Pancreas (tissue), 10 donors: ENCODE results near the gene UBC. TPM values are rescaled to one million over a fixed set of nuclear protein-coding genes. Genes with fewer than 3 reads are reported as not detected.

Experiments
- ATAC-seq, 4 donors: fragments of 200-7000 bp; cut with Tn5 transposase; one replicate each; pipeline versions ENCODE4 v1.8.0 to v1.9.1; 2020; ENCODE audit warnings: mild to moderate bottlenecking in 4 of 4, moderate library complexity in 4 of 4
- DNase-seq, 6 donors: peaks; one replicate each; pipeline ENCODE4 v3.0.0-alpha.2; 2020
- FAIRE-seq: peaks from 2 replicates; lab custom pipeline; 2012; peaks lifted over from hg19 to GRCh38; lab: Jason Lieb, UNC
- H3K27ac ChIP-seq, 4 donors: fragments of 200-600 bp; sonication (generic); 1 replicate in 3 of 4; 2 replicates in 1 of 4; pipeline versions ENCODE4 v1.5.0 to v1.8.0; 2020
- H3K27me3 ChIP-seq, 4 donors: fragments of 200-600 bp; one replicate each; pipeline ENCODE4 v1.8.0; 2021
- H3K36me3 ChIP-seq, 3 donors: fragments of 200-600 bp; sonication (generic) in 1 of 3; one replicate each; pipeline versions ENCODE4 v1.5.0 to v1.8.0; 2020 to 2021
- H3K4me1 ChIP-seq, 3 donors: fragments of 200-600 bp; one replicate each; pipeline ENCODE4 v1.8.0; 2021
- H3K4me3 ChIP-seq, 4 donors: fragments of 200-600 bp; sonication (generic) in 2 of 4; one replicate each; pipeline versions ENCODE4 v1.5.0 to v1.8.0; 2020 to 2021
- H3K9me3 ChIP-seq, 4 donors: fragments of 200-600 bp; one replicate each; pipeline ENCODE4 v1.8.0; 2021
- WGBS, 2 donors: extraction: QIAGEN DNeasy Blood & Tissue Kit; methylation state at CpG; one replicate each; pipeline ENCODE4 v1.1.7; 2013; 5-methylcytosine and 5-hydroxymethylcytosine counted together
- intact Hi-C, 3 donors: fragments of 100-400 bp; cut with DNase I; formaldehyde crosslinking; loops; one replicate each; pipeline versions ENCODE4 v1.11.1 to v1.14.2; 2022
- polyA plus RNA-seq, 2 donors: library from polyadenylated mRNA; stranded (reverse); fragments of 200-250 nt; gene quantifications; one replicate each; pipeline ENCODE4 v1.2.3, GENCODE V29; 2013
- total RNA-seq, 6 donors: library from RNA; stranded (reverse); fragmentation: NEBNext Ultra II Directional in 4 of 6; extraction: Animal tissue kit (Norgen Biotek cat#: 25700) in 4 of 6; gene quantifications; one replicate each; pipeline versions ENCODE4 v1.2.1 to v1.2.4, GENCODE V29; 2021 to 2023
- TF ChIP-seq, protein P1 (sequence below), 4 donors: fragments of 200-600 bp; sonication (generic) in 3 of 4; IDR thresholded peaks; one replicate each; pipeline versions ENCODE4 v1.5.0 to v1.8.0; 2021; ENCODE audit warnings: antibody characterized with exemption in 4 of 4
- donor health status: healthy with polysubstance abuse.
- donor health status: DM: no; HTN: no; CAD: no; lungs with moderate emphysema.
- donor health status: DM: no; HTN: no; CAD: no.
- donor health status: control.
- donor health status: control.
- donor health status: Bipolar disorder and iron deficiency.
- donor health status: DM: yes; HTN: yes; CAD: no.
- donor health status: DM: no; HTN: no; CAD: no.
- donor health status: DM: no; HTN: no; CAD: no.
- donor health status: DM: yes; HTN: yes; CAD: no.

UBC gene
- total and polyA plus RNA-seq, 8 donors: 353 to 605 (median 433) TPM

DNA sequence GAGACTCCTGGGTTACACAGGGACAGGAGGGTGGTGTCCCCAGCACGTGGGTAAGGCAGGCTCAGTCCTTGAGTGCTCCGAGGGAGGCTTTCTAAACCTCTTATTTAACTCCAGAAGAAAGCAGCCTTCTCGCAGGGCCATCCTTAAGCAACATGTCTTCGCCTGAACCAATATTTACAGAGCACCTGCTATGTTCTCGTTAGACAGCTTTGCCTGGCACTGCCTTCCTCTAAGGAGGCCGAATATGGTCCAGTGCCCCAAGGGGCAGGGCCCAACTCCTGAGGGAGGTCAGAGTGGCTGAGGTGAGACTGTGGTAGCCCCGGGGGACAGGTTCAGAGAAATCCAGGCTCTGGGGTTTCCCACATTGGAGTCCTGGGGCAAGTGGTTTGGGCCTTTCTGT is 48.7 kb downstream of the UBC start:
- DNase-seq: no peak
- no peak overlapping the region for H3K27ac ChIP-seq
- H3K4me3 ChIP-seq: no peak overlapping the region
- TF ChIP-seq, protein P1, sequence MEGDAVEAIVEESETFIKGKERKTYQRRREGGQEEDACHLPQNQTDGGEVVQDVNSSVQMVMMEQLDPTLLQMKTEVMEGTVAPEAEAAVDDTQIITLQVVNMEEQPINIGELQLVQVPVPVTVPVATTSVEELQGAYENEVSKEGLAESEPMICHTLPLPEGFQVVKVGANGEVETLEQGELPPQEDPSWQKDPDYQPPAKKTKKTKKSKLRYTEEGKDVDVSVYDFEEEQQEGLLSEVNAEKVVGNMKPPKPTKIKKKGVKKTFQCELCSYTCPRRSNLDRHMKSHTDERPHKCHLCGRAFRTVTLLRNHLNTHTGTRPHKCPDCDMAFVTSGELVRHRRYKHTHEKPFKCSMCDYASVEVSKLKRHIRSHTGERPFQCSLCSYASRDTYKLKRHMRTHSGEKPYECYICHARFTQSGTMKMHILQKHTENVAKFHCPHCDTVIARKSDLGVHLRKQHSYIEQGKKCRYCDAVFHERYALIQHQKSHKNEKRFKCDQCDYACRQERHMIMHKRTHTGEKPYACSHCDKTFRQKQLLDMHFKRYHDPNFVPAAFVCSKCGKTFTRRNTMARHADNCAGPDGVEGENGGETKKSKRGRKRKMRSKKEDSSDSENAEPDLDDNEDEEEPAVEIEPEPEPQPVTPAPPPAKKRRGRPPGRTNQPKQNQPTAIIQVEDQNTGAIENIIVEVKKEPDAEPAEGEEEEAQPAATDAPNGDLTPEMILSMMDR (IDR thresholded peaks at IDR 0.05): no peak
- WGBS, 2 donors: 71 to 83% methylated on average over 7 of the region's 7 CpGs
- no peak for FAIRE-seq
- no peaks in the 10 kb centered on the region for H3K27me3 ChIP-seq
- no peaks in the 10 kb centered on the region for H3K4me1 ChIP-seq
- no peak for ATAC-seq
- no peaks in the 10 kb centered on the region for H3K9me3 ChIP-seq
- no peaks in the 10 kb centered on the region for H3K36me3 ChIP-seq
- intact Hi-C loops: no loop called here

GRCh38 chr12:124864326-124864752 is 50.1 kb downstream of the UBC start:
- TF ChIP-seq, protein P1 (IDR thresholded peaks at IDR 0.05): no peak
- intact Hi-C loops: no loop called here
- FAIRE-seq (no peak), DNase-seq (peak in 2 of 6 donors; percentile 28 to 31), ATAC-seq (no peak)
- no peaks in the 10 kb centered on the region for H3K36me3 ChIP-seq
- H3K4me3 ChIP-seq: peak overlapping the region in 3 of 4 donors; percentile 68 to 78 (median 74)
- no peaks in the 10 kb centered on the region for H3K4me1 ChIP-seq
- H3K9me3 ChIP-seq: no peaks in the 10 kb centered on the region
- 84 to 89% methylated on average over 14 of the region's 14 CpGs for WGBS, 2 donors
- no peak overlapping the region for H3K27ac ChIP-seq
- H3K27me3 ChIP-seq: no peaks in the 10 kb centered on the region

GRCh38 chr12:124863416-124864325 is 50.8 kb downstream of the UBC start, which contains the start of gene SCARB1:
Gene SCARB1, minus strand, starts transcription at chr12:124863864. Its CDS starts 144 bp downstream, at chr12:124863720.
- no peak for FAIRE-seq
- H3K4me1 ChIP-seq: no peaks in the 10 kb centered on the region
- WGBS, 2 donors: 0 to 1% methylated on average over 68 to 89 of the region's 89 CpGs
- no peaks in the 10 kb centered on the region for H3K27me3 ChIP-seq
- no peaks in the 10 kb centered on the region for H3K36me3 ChIP-seq
- intact Hi-C loops: no loop called here
- DNase-seq: peak; percentile 80 to 95 (median 90)
- H3K9me3 ChIP-seq: no peaks in the 10 kb centered on the region
- H3K4me3 ChIP-seq: peak within 1 kb of the TSS; percentile 68 to 78 (median 72)
- ATAC-seq: peak; percentile 91 to 96 (median 94)
- TF ChIP-seq, protein P1 (IDR thresholded peaks at IDR 0.05): no peak
- peak within 1 kb of the TSS in 1 of 4 donors; percentile 33 for H3K27ac ChIP-seq

DNA sequence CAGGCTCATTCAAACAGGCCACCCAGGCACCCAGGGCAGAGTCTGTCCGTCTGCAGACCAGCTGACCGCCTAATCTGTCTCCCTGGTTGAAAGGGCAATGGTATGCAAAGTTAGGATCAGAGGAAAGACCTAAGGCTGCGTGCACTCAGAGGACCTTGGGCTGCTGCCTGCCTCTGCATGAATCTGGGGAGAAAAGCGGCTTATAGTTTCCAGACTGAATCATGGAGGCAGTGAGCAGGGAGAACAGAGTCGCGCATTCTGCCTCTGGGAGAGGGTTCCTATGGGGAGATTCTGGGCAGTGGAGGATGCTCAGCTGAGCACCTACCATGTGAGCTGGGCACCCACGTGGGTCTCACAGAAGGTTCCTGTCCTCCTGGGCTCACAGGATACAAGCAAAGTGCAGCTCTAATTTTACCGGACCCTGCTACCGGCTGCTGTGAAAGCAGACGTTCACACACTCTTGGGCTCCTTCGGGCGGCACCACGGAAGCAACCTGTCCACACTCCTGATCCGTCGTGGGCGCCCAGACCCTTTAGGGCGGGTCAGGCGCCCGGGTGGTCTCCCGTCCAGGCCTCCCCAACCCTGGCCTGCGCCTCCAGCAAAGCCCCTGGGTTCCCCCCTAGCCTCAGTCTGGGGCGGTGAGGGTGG is 51.6 kb downstream of the UBC start:
- Histone ChIP-seq H3K27me3 (no peaks in the 10 kb centered on the region), H3K4me1 (no peaks in the 10 kb centered on the region), H3K4me3 (peak overlapping the region; percentile 68 to 78 (median 72)), H3K36me3 (no peaks in the 10 kb centered on the region), H3K9me3 (no peaks in the 10 kb centered on the region), H3K27ac (peak overlapping the region in 1 of 4 donors; percentile 33)
- intact Hi-C loops: no loop called here
- ATAC-seq (peak; percentile 44 to 50 (median 46)), DNase-seq (peak in 2 of 6 donors; percentile 26 to 79), FAIRE-seq (no peak)
- whole genome bisulfite sequencing, 2 donors: 16 to 17% methylated on average over 20 to 22 of the region's 22 CpGs
- TF ChIP-seq, protein P1 (IDR thresholded peaks at IDR 0.05): no peak
